GM12891 (cell line): ENCODE data around the gene PTPRG.

Source experiments
- POLR2A ChIP-seq: IDR thresholded peaks from 2 replicates; pipeline ENCODE4 v1.6.1; 2011; ENCODE audit warnings: low read depth, low read length, control low read depth
- POLR2AphosphoS5 ChIP-seq: IDR thresholded peaks from 2 replicates; pipeline ENCODE4 v1.6.1; 2011; ENCODE audit warnings: low read depth, low read length, control low read depth
- POU2F2 ChIP-seq: IDR thresholded peaks from 2 replicates; pipeline ENCODE4 v1.6.1; 2011; ENCODE audit warnings: low read depth, mild to moderate bottlenecking, control low read depth, low read length, moderate library complexity

GRCh38 chr3:61863579-61863978 is 302.2 kb downstream of the PTPRG start:
- no peak for TF ChIP-seq POLR2AphosphoS5
- TF ChIP-seq POLR2A, result no peak
- no peak for TF ChIP-seq POU2F2
